Right lung (tissue), 5 donors: Measurements from ENCODE around the gene COL8A2. TPM values are rescaled to one million over a fixed set of nuclear protein-coding genes. Genes with fewer than 3 reads are reported as not detected.

ENCODE experiments used
- DNase-seq, 2 donors: peaks; one replicate each; pipeline ENCODE4 v3.0.0-alpha.2; 2013
- polyA plus RNA-seq, 5 donors: library from polyadenylated mRNA; unstranded; fragments of 120-200 nt; gene quantifications; one replicate each; pipeline versions ENCODE4 v1.2.1 to v1.2.3, GENCODE V29; 2013; ENCODE audit warnings: inconsistent platforms in 1 of 5, low replicate concordance in 1 of 5; ENCODE audit not compliant: insufficient read length in 5 of 5, insufficient read depth in 1 of 5

The COL8A2 gene
- polyA plus RNA-seq, 5 donors: 0.58 to 1.2 (median 1.1) TPM

- DNase-seq: no peak
These were observed 12.2 kb upstream of the COL8A2 start for GRCh38 chr1:36137226-36137625.

GRCh38 chr1:36136535-36136934, 11.5 kb upstream of the COL8A2 start:
- no peak for DNase-seq

- DNase-seq: no peak
These were observed 10.8 kb upstream of the COL8A2 start for GRCh38 chr1:36135796-36136195.

- DNase-seq: no peak
These were observed 10.3 kb upstream of the COL8A2 start for GRCh38 chr1:36135330-36135667.

GRCh38 chr1:36134505-36135329, 9.7 kb upstream of the COL8A2 start:
- DNase-seq: peak in 1 of 2 donors; percentile 45

GRCh38 chr1:36134031-36134430, 9.0 kb upstream of the COL8A2 start:
- DNase-seq: no peak

- no peak for DNase-seq
These were observed 8.5 kb upstream of the COL8A2 start for GRCh38 chr1:36133484-36133883.

- no peak for DNase-seq
These were observed 7.0 kb upstream of the COL8A2 start for GRCh38 chr1:36132029-36132428.

GRCh38 chr1:36128905-36129206, 3.8 kb upstream of the COL8A2 start:
- DNase-seq: no peak

- no peak for DNase-seq
These were observed 3.3 kb upstream of the COL8A2 start for GRCh38 chr1:36128126-36128904.

GRCh38 chr1:36126797-36127500, 1.9 kb upstream of the COL8A2 start:
- DNase-seq: no peak

- no peak for DNase-seq
These were observed 1.1 kb upstream of the COL8A2 start for GRCh38 chr1:36126005-36126716.

- no peak for DNase-seq
These were observed 456 bp downstream of the COL8A2 start for GRCh38 chr1:36124404-36125128.

- DNase-seq: no peak
These were observed 1.7 kb downstream of the COL8A2 start for GRCh38 chr1:36123356-36123755.

GRCh38 chr1:36122062-36123030, 2.7 kb downstream of the COL8A2 start:
- no peak for DNase-seq

- no peak for DNase-seq
These were observed 5.6 kb downstream of the COL8A2 start for GRCh38 chr1:36119456-36119855.

GRCh38 chr1:36118447-36119204, 6.4 kb downstream of the COL8A2 start:
- DNase-seq: no peak

- no peak for DNase-seq
These were observed 8.1 kb downstream of the COL8A2 start for GRCh38 chr1:36116901-36117300.

- no peak for DNase-seq
These were observed 9.1 kb downstream of the COL8A2 start for GRCh38 chr1:36115931-36116330.
